ENCODE measurements around the gene MGRN1.

Gene MGRN1

DNA sequence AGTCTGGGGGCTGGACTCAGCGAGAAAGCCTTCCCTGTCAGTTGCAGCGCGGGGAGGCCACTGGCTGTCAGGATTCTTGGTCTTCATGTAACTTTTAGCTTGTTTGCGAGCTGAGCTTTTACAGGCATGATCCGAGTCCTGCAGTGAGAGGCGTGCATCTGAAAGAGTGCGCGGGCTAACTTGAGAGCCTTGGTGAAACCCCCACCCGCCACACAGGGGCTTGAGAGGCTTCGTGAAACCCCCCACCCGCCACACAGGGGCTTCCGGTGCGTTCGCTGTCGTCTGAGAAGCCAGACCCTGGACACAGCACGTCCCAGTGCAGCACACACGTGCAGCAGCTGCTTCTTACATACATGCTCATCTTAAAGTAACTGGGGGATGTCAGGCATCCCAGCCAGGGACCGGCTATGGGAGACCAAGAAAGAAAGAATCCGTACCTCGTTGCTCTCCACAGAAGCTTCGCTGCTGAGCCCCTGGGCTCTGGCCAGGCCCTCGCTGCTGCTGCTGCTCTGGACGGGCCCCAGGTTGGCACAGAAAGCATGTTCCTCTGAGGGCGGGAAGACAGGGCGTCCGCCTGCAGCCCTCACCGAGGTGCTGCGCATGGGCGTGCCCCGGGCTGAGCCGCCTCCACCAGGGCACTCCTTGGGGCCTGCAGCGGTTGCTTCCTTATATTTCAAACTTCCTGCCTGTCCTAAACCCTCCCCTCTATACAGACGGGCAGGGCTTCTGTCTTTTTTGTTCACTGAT is 76.5 kb downstream of the MGRN1 start:
- ChIA-PET CTCF (interaction anchor here (0.8 kb wide), 1 partner anchor 13 kb away, joined by 4 read pairs; no protein-coding TSS in a partner anchor), POLR2A (interaction anchor here (0.6 kb wide), 1 partner anchor 38 kb away, joined by 7 read pairs; no protein-coding TSS in a partner anchor)
- Histone ChIP-seq H3K4me1 (ENCODE audit: control insufficient read depth, insufficient read depth, low read length) (no peaks in the 10 kb centered on the region), H3K36me3 (ENCODE audit: control insufficient read depth in 2 of 2, insufficient read depth in 1 of 2, low read length in 2 of 2) (peaks cover 7 to 88% of the 10 kb centered on the region in 2 experiments; a peak in 2 of 3 replicates), H3K9me3 (ENCODE audit: control insufficient read depth, insufficient read depth, low read depth, low read length) (no peaks in the 10 kb centered on the region), H3K4me3 (ENCODE audit: low read depth, low read length) (no peak overlapping the region), H3K27ac (ENCODE audit: extremely low read depth, low read depth, low read length) (no peak overlapping the region)
- TF ChIP-seq, protein P1, sequence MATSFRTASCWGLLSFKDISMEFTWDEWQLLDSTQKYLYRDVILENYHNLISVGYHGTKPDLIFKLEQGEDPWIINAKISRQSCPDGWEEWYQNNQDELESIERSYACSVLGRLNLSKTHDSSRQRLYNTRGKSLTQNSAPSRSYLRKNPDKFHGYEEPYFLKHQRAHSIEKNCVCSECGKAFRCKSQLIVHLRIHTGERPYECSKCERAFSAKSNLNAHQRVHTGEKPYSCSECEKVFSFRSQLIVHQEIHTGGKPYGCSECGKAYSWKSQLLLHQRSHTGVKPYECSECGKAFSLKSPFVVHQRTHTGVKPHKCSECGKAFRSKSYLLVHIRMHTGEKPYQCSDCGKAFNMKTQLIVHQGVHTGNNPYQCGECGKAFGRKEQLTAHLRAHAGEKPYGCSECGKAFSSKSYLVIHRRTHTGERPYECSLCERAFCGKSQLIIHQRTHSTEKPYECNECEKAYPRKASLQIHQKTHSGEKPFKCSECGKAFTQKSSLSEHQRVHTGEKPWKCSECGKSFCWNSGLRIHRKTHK (tag by site-specific recombination; IDR thresholded peaks at IDR 0.05), result no peak
- TF ChIP-seq ZNF174 (tag by site-specific recombination; IDR thresholded peaks at IDR 0.05) (no peak), ZNF211 (tag by site-specific recombination; IDR thresholded peaks at IDR 0.05; ENCODE audit: low read depth) (no peak), ZNF391 (tag by site-specific recombination; IDR thresholded peaks at IDR 0.05; ENCODE audit: borderline replicate concordance, low read depth) (no peak), SCRT1 (tag by site-specific recombination; IDR thresholded peaks at IDR 0.05; ENCODE audit: borderline replicate concordance) (no peak), ZNF529 (tag by site-specific recombination; IDR thresholded peaks at IDR 0.05; ENCODE audit: insufficient replicate concordance) (no peak), ZFP3 (tag by site-specific recombination; IDR thresholded peaks at IDR 0.05; ENCODE audit: low read depth) (no peak), ZNF621 (tag by site-specific recombination; IDR thresholded peaks at IDR 0.05) (no peak), ZNF560 (tag by site-specific recombination; IDR thresholded peaks at IDR 0.05; ENCODE audit: borderline replicate concordance) (no peak), ZFHX2 (tag by site-specific recombination; conservative IDR thresholded peaks at IDR 0.05) (no peak), ZNF501 (tag by site-specific recombination; IDR thresholded peaks at IDR 0.05) (no peak), YY1 (tag by site-specific recombination; IDR thresholded peaks at IDR 0.05) (no peak), ZNF157 (tag by site-specific recombination; IDR thresholded peaks at IDR 0.05) (no peak), HOXA7 (CRISPR knock-in tag; IDR thresholded peaks at IDR 0.05; ENCODE audit: borderline replicate concordance) (no peak), SP7 (tag by site-specific recombination; IDR thresholded peaks at IDR 0.05) (no peak), ZNF16 (tag by site-specific recombination; IDR thresholded peaks at IDR 0.05; ENCODE audit: low read depth) (no peak)
- TF ChIP-seq, protein P2, sequence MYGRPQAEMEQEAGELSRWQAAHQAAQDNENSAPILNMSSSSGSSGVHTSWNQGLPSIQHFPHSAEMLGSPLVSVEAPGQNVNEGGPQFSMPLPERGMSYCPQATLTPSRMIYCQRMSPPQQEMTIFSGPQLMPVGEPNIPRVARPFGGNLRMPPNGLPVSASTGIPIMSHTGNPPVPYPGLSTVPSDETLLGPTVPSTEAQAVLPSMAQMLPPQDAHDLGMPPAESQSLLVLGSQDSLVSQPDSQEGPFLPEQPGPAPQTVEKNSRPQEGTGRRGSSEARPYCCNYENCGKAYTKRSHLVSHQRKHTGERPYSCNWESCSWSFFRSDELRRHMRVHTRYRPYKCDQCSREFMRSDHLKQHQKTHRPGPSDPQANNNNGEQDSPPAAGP (tag by site-specific recombination; IDR thresholded peaks at IDR 0.05), result no peak
- TF ChIP-seq, protein P3, sequence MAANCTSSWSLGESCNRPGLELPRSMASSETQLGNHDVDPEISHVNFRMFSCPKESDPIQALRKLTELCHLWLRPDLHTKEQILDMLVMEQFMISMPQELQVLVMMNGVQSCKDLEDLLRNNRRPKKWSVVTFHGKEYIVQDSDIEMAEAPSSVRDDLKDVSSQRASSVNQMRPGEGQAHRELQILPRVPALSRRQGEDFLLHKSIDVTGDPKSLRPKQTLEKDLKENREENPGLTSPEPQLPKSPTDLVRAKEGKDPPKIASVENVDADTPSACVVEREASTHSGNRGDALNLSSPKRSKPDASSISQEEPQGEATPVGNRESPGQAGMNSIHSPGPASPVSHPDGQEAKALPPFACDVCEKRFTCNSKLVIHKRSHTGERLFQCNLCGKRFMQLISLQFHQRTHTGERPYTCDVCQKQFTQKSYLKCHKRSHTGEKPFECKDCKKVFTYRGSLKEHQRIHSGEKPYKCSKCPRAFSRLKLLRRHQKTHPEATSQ (tag by site-specific recombination; IDR thresholded peaks at IDR 0.05), result no peak

DNA sequence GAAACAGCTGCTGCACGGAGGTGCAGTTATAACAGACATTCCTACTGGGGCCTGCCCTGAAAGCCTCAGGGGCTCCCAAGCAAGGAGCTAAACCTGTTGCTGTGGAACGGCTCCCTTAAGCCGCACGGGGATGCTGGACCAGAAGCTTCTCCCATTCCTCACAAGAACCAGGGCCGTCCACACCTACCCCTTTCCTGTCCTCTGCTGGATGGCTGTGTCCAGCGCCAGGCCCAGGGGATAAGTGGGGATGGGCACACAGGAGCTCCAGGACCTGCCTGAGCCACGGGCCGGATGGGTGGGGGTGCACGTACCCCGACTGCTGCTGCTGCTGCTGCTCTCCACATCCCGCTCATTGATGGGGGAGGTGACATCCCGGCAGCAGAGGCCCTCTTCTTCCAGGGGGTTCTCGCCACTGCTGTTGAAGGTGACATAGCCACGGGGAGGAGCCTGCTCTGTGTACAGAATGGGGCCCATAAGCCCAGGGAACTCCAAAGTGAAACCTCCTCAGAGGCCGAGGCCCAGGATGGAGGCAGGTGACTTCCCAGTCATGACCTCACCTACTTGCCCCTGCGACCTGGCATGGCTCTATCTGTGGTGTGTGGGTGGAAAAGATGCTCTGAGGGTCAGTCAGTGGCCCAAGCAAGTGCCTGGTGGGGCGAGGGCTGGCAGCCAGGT is 77.3 kb downstream of the MGRN1 start:
- H3K9me3 ChIP-seq (ENCODE audit: control insufficient read depth, insufficient read depth, low read depth, low read length), result no peaks in the 10 kb centered on the region
- CTCF ChIA-PET, result interaction anchor here (0.5 to 0.8 kb wide), 2 partner anchors 12 to 252 kb away, joined by 3 to 4 read pairs; no protein-coding TSS in a partner anchor
- peaks cover 9 to 84% of the 10 kb centered on the region in 2 experiments; a peak in 2 of 3 replicates for H3K36me3 ChIP-seq (ENCODE audit: control insufficient read depth in 2 of 2, insufficient read depth in 1 of 2, low read length in 2 of 2)
- TF ChIP-seq ZNF510 (tag by site-specific recombination; IDR thresholded peaks at IDR 0.05; ENCODE audit: insufficient replicate concordance) (no peak), SCRT2 (tag by site-specific recombination; IDR thresholded peaks at IDR 0.05) (peak; percentile 40; the same call in 1 of the 2 replicates), ZNF24 (tag by site-specific recombination; IDR thresholded peaks at IDR 0.05) (no peak), KLF10 (tag by site-specific recombination; IDR thresholded peaks at IDR 0.05) (no peak), MYNN (tag by site-specific recombination; IDR thresholded peaks at IDR 0.05; ENCODE audit: borderline replicate concordance) (no peak), ZNF660 (tag by site-specific recombination; IDR thresholded peaks at IDR 0.05) (no peak)
- POLR2A ChIA-PET, result no interaction called here
- no peak overlapping the region for H3K4me3 ChIP-seq (ENCODE audit: low read depth, low read length)
- no peak overlapping the region for H3K27ac ChIP-seq (ENCODE audit: extremely low read depth, low read depth, low read length)
- H3K4me1 ChIP-seq (ENCODE audit: control insufficient read depth, insufficient read depth, low read length), result no peaks in the 10 kb centered on the region
